Suprapubic skin (tissue), 4 donors: Measurements from ENCODE around the gene B3GALT6.

Source experiments
- CTCF ChIP-seq, 2 donors: fragments of 200-600 bp in 1 of 2; fragments of 450-650 bp in 1 of 2; sonication (generic) in 1 of 2; IDR thresholded peaks; one replicate each; pipeline ENCODE4 v1.5.1; 2016 to 2019; ENCODE audit warnings: antibody characterized with exemption in 2 of 2, mild to moderate bottlenecking in 1 of 2, moderate library complexity in 1 of 2
- POLR2A ChIP-seq, 2 donors: fragments of 450-650 bp; IDR thresholded peaks; one replicate each; pipeline ENCODE4 v1.6.1; 2017; ENCODE audit warnings: antibody characterized with exemption in 2 of 2, mild to moderate bottlenecking in 2 of 2, moderate library complexity in 2 of 2
- POLR2AphosphoS5 ChIP-seq, 3 donors: sonication (generic); formaldehyde crosslinking; IDR thresholded peaks; one replicate each; pipeline ENCODE4 v1.6.1; 2017; ENCODE audit warnings: antibody characterized with exemption in 3 of 3

- TF ChIP-seq CTCF (IDR thresholded peaks at IDR 0.05) (no peak), POLR2A (IDR thresholded peaks at IDR 0.05) (no peak), POLR2AphosphoS5 (IDR thresholded peaks at IDR 0.05) (no peak)
Observed at GRCh38 chr1:1243266-1243660, 11.2 kb downstream of the B3GALT6 start.
